Sigmoid colon (tissue), 4 donors: ENCODE data around the gene LAMA1.
"Not testable (repeated sequence)": the region's sequence is repeated elsewhere in the genome, so short reads cannot be mapped to it uniquely, and the experiment has no call there.

ENCODE experiments used
- CTCF ChIP-seq, 4 experiments: fragments of 450-650 bp in 3 of 4; fragments of 200-600 bp in 1 of 4; IDR thresholded peaks; one replicate each; pipeline ENCODE4 v1.5.1; 2016 to 2019; ENCODE audit warnings: antibody characterized with exemption in 4 of 4, mild to moderate bottlenecking in 3 of 4, moderate library complexity in 2 of 4
- EP300 ChIP-seq, 4 donors: sonication (generic); formaldehyde crosslinking; IDR thresholded peaks; one replicate each; pipeline ENCODE4 v1.6.1; 2017; ENCODE audit warnings: antibody characterized with exemption in 4 of 4

DNA sequence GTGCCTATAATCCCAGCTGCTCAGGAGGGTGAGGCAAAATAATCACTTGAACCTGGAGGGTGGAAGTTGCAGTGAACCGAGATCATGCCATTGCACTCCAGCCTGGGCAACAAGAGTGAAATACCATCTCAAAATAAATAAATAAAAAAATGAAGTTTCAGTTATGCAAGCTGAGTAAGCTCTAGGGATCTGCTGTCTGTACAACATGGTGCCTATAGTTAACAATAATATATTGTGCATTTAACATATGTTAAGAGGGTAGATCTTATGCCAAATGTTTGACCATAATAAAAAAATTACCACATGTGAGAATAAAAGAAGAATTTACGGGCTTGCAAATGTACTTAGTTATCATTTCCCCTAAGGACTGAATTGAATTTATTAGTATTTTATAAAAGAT lies 179.2 kb downstream of the LAMA1 start:
- TF ChIP-seq EP300, CTCF (IDR thresholded peaks at IDR 0.05): not testable (repeated sequence)
